Aorta (tissue), 5 donors: Measurements from ENCODE around the gene SYCP3. TPM values are rescaled to one million over a fixed set of nuclear protein-coding genes. Genes with fewer than 3 reads are reported as not detected.
"Not testable (repeated sequence)": the region's sequence is repeated elsewhere in the genome, so short reads cannot be mapped to it uniquely, and the experiment has no call there.

Experiments
- ATAC-seq: fragments of 200-7000 bp; cut with Tn5 transposase; one replicate; pipeline ENCODE4 v1.9.1; 2022; ENCODE audit warnings: moderate library complexity; ENCODE audit not compliant: low FRiP score
- DNase-seq, 2 donors: peaks; one replicate each; pipeline ENCODE4 v3.0.0-alpha.2; 2020
- H3K27ac ChIP-seq, 2 donors: one replicate each; pipeline ENCODE4 v1.5.1; 2013; ENCODE audit warnings: low read length in 2 of 2, mild to moderate bottlenecking in 2 of 2, moderate library complexity in 2 of 2, control low read depth in 1 of 2, inconsistent platforms in 1 of 2, low read depth in 1 of 2
- H3K27me3 ChIP-seq, 2 donors: one replicate each; pipeline ENCODE4 v1.6.1; 2013; ENCODE audit warnings: control low read depth in 1 of 2, low read length in 1 of 2, mild to moderate bottlenecking in 1 of 2, moderate library complexity in 1 of 2; ENCODE audit not compliant: insufficient read depth in 2 of 2, control insufficient read depth in 1 of 2
- H3K36me3 ChIP-seq, 2 donors: one replicate each; pipeline ENCODE4 v1.6.1; 2013; ENCODE audit warnings: control low read depth in 1 of 2, low read length in 1 of 2, mild to moderate bottlenecking in 1 of 2; ENCODE audit not compliant: insufficient read depth in 2 of 2, control insufficient read depth in 1 of 2
- H3K4me1 ChIP-seq, 2 donors: one replicate each; pipeline ENCODE4 v1.6.1; 2013; ENCODE audit warnings: low read length in 2 of 2, control low read depth in 1 of 2, mild to moderate bottlenecking in 1 of 2, moderate library complexity in 1 of 2; ENCODE audit not compliant: insufficient read depth in 2 of 2, control insufficient read depth in 1 of 2
- H3K4me3 ChIP-seq, 2 donors: one replicate each; pipeline ENCODE4 v1.5.1; 2013; ENCODE audit warnings: low read length in 2 of 2, control low read depth in 1 of 2, mild to moderate bottlenecking in 1 of 2
- H3K9me3 ChIP-seq: one replicate; pipeline ENCODE4 v1.6.1; 2013; ENCODE audit warnings: mild to moderate bottlenecking, low read length; ENCODE audit not compliant: control insufficient read depth
- WGBS, 2 donors: extraction: QIAGEN DNeasy Blood & Tissue Kit; methylation state at CpG; one replicate each; pipeline ENCODE4 v1.1.7; 2013; 5-methylcytosine and 5-hydroxymethylcytosine counted together
- intact Hi-C, 2 donors: fragments of 100-400 bp; cut with DNase I; formaldehyde crosslinking; loops; one replicate each; pipeline versions ENCODE4 v1.14.2 to v1.15.0; 2022
- polyA plus RNA-seq, 2 donors: library from polyadenylated mRNA; stranded (reverse); fragments of 200-250 nt; gene quantifications; one replicate each; pipeline ENCODE4 v1.2.3, GENCODE V29; 2013
- total RNA-seq, 2 donors: library from RNA; stranded (reverse); fragmentation: NEBNext Ultra II Directional; extraction: Animal tissue kit (Norgen Biotek cat#: 25700); gene quantifications; one replicate each; pipeline ENCODE4 v1.2.1, GENCODE V29; 2021
- donor health status: healthy with polysubstance abuse.
- donor health status: Bipolar disorder and iron deficiency.
- donor health status: DM: no; HTN: no; CAD: no.
- donor health status: DM: no; HTN: no; CAD: no.
- donor health status: DM: yes; HTN: yes; CAD: no.

Gene SYCP3
- total and polyA plus RNA-seq, 4 donors = 0.03 to 0.65 (median 0.48) TPM; not detected in 1

GRCh38 chr12:101690544-101691098 is 48.6 kb downstream of the SYCP3 start:
- H3K4me3 ChIP-seq = no peak overlapping the region
- 67 to 73% methylated on average over 3 of the region's 3 CpGs for WGBS, 2 donors
- no peak overlapping the region for H3K27ac ChIP-seq
- ATAC-seq (no peak), DNase-seq (no peak)
- no peaks in the 10 kb centered on the region for H3K36me3 ChIP-seq
- no peaks in the 10 kb centered on the region for H3K4me1 ChIP-seq
- intact Hi-C loops = no loop called here
- H3K27me3 ChIP-seq = no peaks in the 10 kb centered on the region
- no peaks in the 10 kb centered on the region for H3K9me3 ChIP-seq

- WGBS, 2 donors = 88% methylated on average over 1 of the region's 1 CpG
- intact Hi-C loops = no loop called here
- Histone ChIP-seq H3K36me3 (no peaks in the 10 kb centered on the region), H3K9me3 (no peaks in the 10 kb centered on the region), H3K27ac (no peak overlapping the region), H3K4me1 (no peaks in the 10 kb centered on the region), H3K27me3 (no peaks in the 10 kb centered on the region), H3K4me3 (no peak overlapping the region)
- DNase-seq (no peak), ATAC-seq (no peak)
Observed at GRCh38 chr12:101686176-101686575, 53.1 kb downstream of the SYCP3 start.

- ATAC-seq (no peak), DNase-seq (no peak)
- intact Hi-C loops = no loop called here
- H3K4me1 ChIP-seq = no peaks in the 10 kb centered on the region
- 85 to 87% methylated on average over 1 of the region's 1 CpG for WGBS, 2 donors
- H3K27me3 ChIP-seq = no peaks in the 10 kb centered on the region
- H3K36me3 ChIP-seq = no peaks in the 10 kb centered on the region
- H3K27ac ChIP-seq = no peak overlapping the region
- no peak overlapping the region for H3K4me3 ChIP-seq
- H3K9me3 ChIP-seq = no peaks in the 10 kb centered on the region
Observed at GRCh38 chr12:101685092-101685491, 54.2 kb downstream of the SYCP3 start.

GRCh38 chr12:101681627-101682026 is 57.6 kb downstream of the SYCP3 start:
- H3K4me1 ChIP-seq, H3K36me3 ChIP-seq, H3K9me3 ChIP-seq, H3K27ac ChIP-seq, H3K27me3 ChIP-seq, intact Hi-C loops, DNase-seq, H3K4me3 ChIP-seq, ATAC-seq: not testable (repeated sequence)
- WGBS, 2 donors = 72 to 74% methylated on average over 6 of the region's 6 CpGs

GRCh38 chr12:101680647-101681046 is 58.6 kb downstream of the SYCP3 start:
- H3K4me3 ChIP-seq = no peak overlapping the region
- H3K27ac ChIP-seq = no peak overlapping the region
- no peaks in the 10 kb centered on the region for H3K36me3 ChIP-seq
- ATAC-seq (no peak), DNase-seq (no peak)
- intact Hi-C loops = no loop called here
- no peaks in the 10 kb centered on the region for H3K9me3 ChIP-seq
- no peaks in the 10 kb centered on the region for H3K4me1 ChIP-seq
- no peaks in the 10 kb centered on the region for H3K27me3 ChIP-seq

GRCh38 chr12:101680240-101680639 is 59.0 kb downstream of the SYCP3 start:
- H3K36me3 ChIP-seq = no peaks in the 10 kb centered on the region
- H3K4me3 ChIP-seq = no peak overlapping the region
- no peaks in the 10 kb centered on the region for H3K9me3 ChIP-seq
- no peak overlapping the region for H3K27ac ChIP-seq
- no peaks in the 10 kb centered on the region for H3K4me1 ChIP-seq
- H3K27me3 ChIP-seq = no peaks in the 10 kb centered on the region
- intact Hi-C loops = no loop called here
- ATAC-seq (no peak), DNase-seq (no peak)
- WGBS, 2 donors = 79 to 80% methylated on average over 3 of the region's 3 CpGs

Other genes with a start within 250 kb of the SYCP3 start
- gene MYBPC1, start 144.5 kb downstream of the SYCP3 start, total RNA-seq = not detected
- gene MYBPC1, start 144.5 kb downstream of the SYCP3 start, polyA plus RNA-seq = under 1 TPM in 1 of 2 donors, not detected in 1; 0.36 TPM
- gene CHPT1, start 41.8 kb downstream of the SYCP3 start, total RNA-seq = 10 to 100 TPM; 41.8 to 49.9 TPM
- 10 to 100 TPM; 34.1 to 83.8 TPM for gene CHPT1, start 41.8 kb downstream of the SYCP3 start, polyA plus RNA-seq
- 10 to 100 TPM; 29.1 to 43.3 TPM for gene GNPTAB, start 91.5 kb upstream of the SYCP3 start, total RNA-seq
- gene GNPTAB, start 91.5 kb upstream of the SYCP3 start, polyA plus RNA-seq = 1 to 10 TPM; 9.1 to 9.2 TPM
- 10 to 100 TPM; 28.6 to 37.4 TPM for gene DRAM1, start 138.1 kb upstream of the SYCP3 start, total RNA-seq
- 10 to 100 TPM; 11.0 to 16.5 TPM for gene DRAM1, start 138.1 kb upstream of the SYCP3 start, polyA plus RNA-seq